Purkinje cell (primary cell): ENCODE results near the gene CFAP119. TPM values are rescaled to one million over a fixed set of nuclear protein-coding genes. Genes with fewer than 3 reads are reported as not detected.

ENCODE experiments used
- polyA plus RNA-seq: library from polyadenylated mRNA; unstranded; fragments of >200 nt; fragmentation: Nextera tagmentation; gene quantifications from 2 replicates; pipeline ENCODE4 v1.2.1, GENCODE V29; 2014

CFAP119 gene
- 0.87 and 6.6 TPM in 2 replicates for polyA plus RNA-seq

DNA sequence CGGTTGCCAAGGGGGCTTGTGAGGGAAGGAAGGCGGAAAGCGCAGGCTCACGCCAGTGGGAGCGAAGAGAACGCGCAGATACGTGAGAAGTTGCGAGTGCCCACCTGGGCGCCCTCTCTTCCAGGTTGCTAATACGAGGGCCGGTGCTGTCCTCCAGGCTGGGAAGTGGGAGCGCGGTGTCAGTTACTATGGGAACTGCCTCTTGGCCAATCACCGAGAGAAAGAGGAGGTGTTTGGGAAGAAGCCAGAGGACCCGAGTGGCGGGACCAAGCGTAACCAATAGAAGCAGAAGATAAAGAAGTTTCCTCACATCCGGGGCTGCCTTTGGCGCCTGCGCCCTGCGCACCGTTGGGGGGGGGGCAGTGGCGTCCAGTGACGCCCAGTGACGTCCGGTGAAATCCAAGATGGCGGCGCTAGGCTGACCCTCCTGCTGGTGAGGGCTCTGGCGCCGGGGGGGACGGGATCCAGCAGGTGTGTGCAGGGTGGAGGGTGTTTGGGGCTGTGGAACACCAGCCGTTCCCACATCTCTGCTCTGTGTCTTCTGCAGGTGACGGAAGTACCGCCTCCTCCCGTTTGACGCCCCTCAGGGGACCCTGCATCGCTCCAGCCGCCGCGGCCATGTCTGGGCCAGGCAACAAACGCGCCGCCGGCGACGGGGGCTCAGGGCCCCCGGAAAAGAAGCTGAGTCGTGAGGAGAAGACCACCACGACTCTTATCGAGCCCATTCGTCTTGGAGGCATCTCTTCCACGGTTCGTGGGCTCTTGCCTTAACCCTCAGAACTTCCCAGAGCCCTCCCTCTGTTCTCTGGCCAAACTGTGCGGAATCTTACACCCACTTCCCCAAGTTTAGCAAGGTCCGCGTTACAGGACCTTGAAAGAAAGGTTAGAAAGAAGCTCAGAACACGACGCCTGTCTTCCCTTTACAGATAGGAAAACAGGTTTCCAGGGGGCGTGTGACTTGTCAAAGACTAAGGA, at the start of gene CFAP119, which contains the start of gene RNF40:
TSS of gene CFAP119 (minus strand) at position 135 of the 975 bp plus-strand sequence. CDS start 314 bp downstream, outside the sequence.
TSS of gene RNF40 (plus strand) at position 395 of the 975 bp plus-strand sequence. CDS start at position 619, 224 bp downstream.

DNA sequence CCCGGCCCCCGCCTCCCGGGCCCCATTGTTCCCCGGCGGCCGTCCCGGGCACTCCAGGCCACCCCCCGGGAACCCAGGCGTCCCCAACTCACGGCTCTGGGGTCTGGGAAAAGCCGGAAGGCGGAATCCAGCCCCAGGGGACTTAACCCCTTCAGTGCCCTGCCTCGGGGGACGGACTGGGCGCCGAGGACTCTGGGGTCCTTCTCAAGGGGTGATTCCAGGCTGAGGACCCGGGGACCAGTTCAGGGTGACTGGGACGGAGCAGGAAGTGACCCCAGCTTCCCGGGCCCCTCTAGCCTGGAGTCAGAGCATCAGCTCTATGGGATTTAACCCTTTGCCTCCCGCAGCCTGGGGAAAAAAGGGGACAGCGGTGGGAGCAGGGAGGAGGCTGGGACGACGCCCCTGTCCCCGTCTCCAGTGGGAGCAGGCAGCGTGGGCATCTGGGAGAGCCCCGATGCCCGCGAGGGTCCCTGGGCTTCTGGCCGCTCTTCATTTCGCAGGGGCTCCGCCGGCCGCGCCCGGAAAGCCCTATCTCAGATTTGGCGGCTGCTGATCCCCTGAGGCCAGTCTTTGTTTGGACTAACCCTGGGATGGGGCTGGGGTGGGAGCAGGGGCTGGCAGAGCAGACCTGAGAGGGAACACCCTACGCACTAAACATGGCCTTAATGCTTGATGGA, 25.2 kb upstream of the CFAP119 start, which contains the start of gene ZNF629:
TSS of gene ZNF629 (minus strand) at position 270 of the 677 bp plus-strand sequence. CDS start 2,723 bp downstream, outside the sequence.

DNA sequence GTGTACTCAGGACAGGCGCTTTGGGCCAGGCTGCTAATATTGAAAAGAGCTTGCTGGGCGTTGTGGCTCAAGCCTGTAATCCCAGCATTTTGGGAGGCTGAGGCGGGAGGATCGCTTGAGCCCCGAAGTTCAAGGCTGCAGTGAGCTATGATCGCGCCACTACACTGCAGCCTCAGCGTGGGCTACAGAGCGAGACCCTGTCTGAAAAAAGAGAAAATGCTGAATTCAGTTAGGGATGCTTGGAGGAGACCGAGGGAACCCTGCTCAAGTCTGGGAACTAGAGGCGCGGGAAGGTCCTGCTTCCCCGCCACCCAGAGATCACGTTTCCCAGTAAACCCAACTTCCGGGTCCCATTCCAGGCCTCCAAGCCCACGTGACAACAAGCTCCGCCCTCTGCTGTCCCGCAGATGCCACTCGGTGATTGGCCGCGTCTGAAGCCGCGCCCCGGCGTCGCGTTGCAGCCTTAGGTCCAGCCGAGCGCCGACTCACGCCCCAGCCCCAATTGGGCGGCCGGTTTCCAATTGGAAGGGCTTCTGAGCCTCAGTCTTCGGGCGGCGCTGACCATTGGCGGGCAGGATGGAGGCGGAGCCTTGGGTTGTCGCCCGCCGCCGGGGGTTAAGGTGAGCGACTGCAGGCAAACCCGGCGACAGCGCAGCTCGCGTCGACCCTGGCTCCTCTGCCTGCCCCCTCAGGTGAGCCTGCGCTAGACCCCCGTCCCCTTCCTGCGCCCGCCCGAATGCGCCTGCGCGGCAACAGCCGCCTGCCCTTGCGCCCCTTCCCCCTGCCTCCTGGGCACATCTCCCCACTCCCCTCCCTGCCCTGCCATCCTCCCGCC, 13.8 kb downstream of the CFAP119 start, which contains the start of gene PHKG2:
TSS of gene PHKG2 (plus strand) at position 627 of the 835 bp plus-strand sequence. CDS start 396 bp downstream, outside the sequence.

Other genes starting within 250 kb of the CFAP119 start
- 0.38 TPM in 1 of 2 replicates, not detected in the other for gene ZNF768, start 235.5 kb downstream of the CFAP119 start, polyA plus RNA-seq
- 0.42 and 1.1 TPM in 2 replicates for gene ZNF747, start 227.2 kb downstream of the CFAP119 start, polyA plus RNA-seq
- 0.20 and 0.67 TPM in 2 replicates for gene ZNF764, start 203.7 kb downstream of the CFAP119 start, polyA plus RNA-seq
- 1.0 and 1.2 TPM in 2 replicates for gene ZNF688, start 190.3 kb downstream of the CFAP119 start, polyA plus RNA-seq
- 0.36 and 1.1 TPM in 2 replicates for gene ZNF785, start 176.4 kb downstream of the CFAP119 start, polyA plus RNA-seq
- 0.94 and 1.2 TPM in 2 replicates for gene ZNF689, start 151.7 kb downstream of the CFAP119 start, polyA plus RNA-seq
- gene PRR14, start 111.1 kb downstream of the CFAP119 start, polyA plus RNA-seq: 1.2 and 12.7 TPM in 2 replicates
- gene FBRS, start 103.6 kb downstream of the CFAP119 start, polyA plus RNA-seq: 0.20 and 0.52 TPM in 2 replicates
- gene SRCAP, start 62.9 kb downstream of the CFAP119 start, polyA plus RNA-seq: 0.15 and 1.7 TPM in 2 replicates
- gene PHKG2, start 13.6 kb downstream of the CFAP119 start, polyA plus RNA-seq: 18.5 and 19.1 TPM in 2 replicates
- gene RNF40, start 260 bp upstream of the CFAP119 start, polyA plus RNA-seq: 21.7 and 28.7 TPM in 2 replicates
- gene ZNF629, start 25.1 kb upstream of the CFAP119 start, polyA plus RNA-seq: 0.67 and 1.4 TPM in 2 replicates
- 2.1 and 3.7 TPM in 2 replicates for gene BCL7C, start 132.0 kb upstream of the CFAP119 start, polyA plus RNA-seq
- 0.15 TPM in 1 of 2 replicates, not detected in the other for gene CTF1, start 134.6 kb upstream of the CFAP119 start, polyA plus RNA-seq
- gene FBXL19, start 161.5 kb upstream of the CFAP119 start, polyA plus RNA-seq: 0.52 TPM in 1 of 2 replicates, not detected in the other
- gene ORAI3, start 187.0 kb upstream of the CFAP119 start, polyA plus RNA-seq: 58.6 and 83.0 TPM in 2 replicates
- 0.27 and 0.34 TPM in 2 replicates for gene SETD1A, start 195.7 kb upstream of the CFAP119 start, polyA plus RNA-seq
- gene HSD3B7, start 223.1 kb upstream of the CFAP119 start, polyA plus RNA-seq: not detected in 2 replicates
- gene STX1B, start 248.6 kb upstream of the CFAP119 start, polyA plus RNA-seq: 2.5 and 3.0 TPM in 2 replicates